Mucosa of rectum (tissue), 2 donors: Measurements from ENCODE around the gene ANKRD29.

Source experiments
- H3K27ac ChIP-seq, 2 donors: one replicate each; pipeline ENCODE4 v1.7.0; 2013; ENCODE audit warnings: inconsistent platforms in 2 of 2, low read depth in 2 of 2, low read length in 2 of 2
- H3K27me3 ChIP-seq, 2 donors: one replicate each; pipeline ENCODE4 v1.7.0; 2013; ENCODE audit warnings: low read length in 2 of 2; ENCODE audit not compliant: control insufficient read depth in 2 of 2, insufficient read depth in 2 of 2
- H3K36me3 ChIP-seq, 2 donors: one replicate each; pipeline ENCODE4 v1.7.0; 2013; ENCODE audit warnings: low read length in 2 of 2; ENCODE audit not compliant: control insufficient read depth in 2 of 2, insufficient read depth in 2 of 2
- H3K4me1 ChIP-seq, 2 donors: one replicate each; pipeline ENCODE4 v1.7.0; 2013; ENCODE audit warnings: low read length in 2 of 2, mild to moderate bottlenecking in 1 of 2; ENCODE audit not compliant: control insufficient read depth in 2 of 2, insufficient read depth in 2 of 2
- H3K4me3 ChIP-seq, 2 donors: one replicate each; pipeline ENCODE4 v1.7.0; 2013; ENCODE audit warnings: low read length in 2 of 2
- H3K9ac ChIP-seq, 2 donors: one replicate each; pipeline ENCODE4 v1.7.0; 2013; ENCODE audit warnings: low read length in 2 of 2, low read depth in 1 of 2, mild to moderate bottlenecking in 1 of 2
- H3K9me3 ChIP-seq, 2 donors: one replicate each; pipeline ENCODE4 v1.7.0; 2013; ENCODE audit warnings: low read length in 2 of 2; ENCODE audit not compliant: control insufficient read depth in 2 of 2
- donor health status: healthy.
- donor health status: Normal muscosa, but diverticular disease.

ANKRD29 gene

GRCh38 chr18:23684515-23685197 is 21.9 kb upstream of the ANKRD29 start:
- Histone ChIP-seq H3K27me3 (peaks cover 8 to 13% of the 10 kb centered on the region in 2 donors), H3K9ac (no peak overlapping the region)

GRCh38 chr18:23683671-23684070 is 21.0 kb upstream of the ANKRD29 start:
- Histone ChIP-seq H3K9ac (no peak overlapping the region), H3K4me1 (peaks cover under 1 to 7% of the 10 kb centered on the region in 2 donors), H3K4me3 (no peak overlapping the region), H3K27ac (no peak overlapping the region), H3K9me3 (no peaks in the 10 kb centered on the region), H3K27me3 (peaks cover 5 to 12% of the 10 kb centered on the region in 2 donors), H3K36me3 (no peaks in the 10 kb centered on the region)

More at GRCh38 chr18:23684515-23685197, 21.9 kb upstream of the ANKRD29 start:
- H3K4me1 ChIP-seq, result peaks cover 3 to 14% of the 10 kb centered on the region in 2 donors
- no peak overlapping the region for H3K4me3 ChIP-seq
- H3K27ac ChIP-seq, result peak overlapping the region in 1 of 2 donors; percentile 39
- H3K9me3 ChIP-seq, result no peaks in the 10 kb centered on the region
- H3K36me3 ChIP-seq, result no peaks in the 10 kb centered on the region

- H3K27me3 ChIP-seq, result peaks cover 6 to 10% of the 10 kb centered on the region in 2 donors
- no peaks in the 10 kb centered on the region for H3K9me3 ChIP-seq
- H3K4me1 ChIP-seq, result peaks cover 0 to 3% of the 10 kb centered on the region in 2 donors
- H3K4me3 ChIP-seq, result no peak overlapping the region
- H3K9ac ChIP-seq, result no peak overlapping the region
- H3K27ac ChIP-seq, result no peak overlapping the region
- H3K36me3 ChIP-seq, result no peaks in the 10 kb centered on the region
Measured at GRCh38 chr18:23683155-23683554, 20.4 kb upstream of the ANKRD29 start.

- Histone ChIP-seq H3K36me3 (no peaks in the 10 kb centered on the region), H3K9ac (no peak overlapping the region), H3K27me3 (peaks cover 7 to 11% of the 10 kb centered on the region in 2 donors), H3K4me3 (no peak overlapping the region), H3K4me1 (peaks cover 0 to 3% of the 10 kb centered on the region in 2 donors), H3K9me3 (no peaks in the 10 kb centered on the region), H3K27ac (no peak overlapping the region)
Measured at GRCh38 chr18:23682472-23682871, 19.8 kb upstream of the ANKRD29 start.

- H3K4me3 ChIP-seq, result no peak overlapping the region
- H3K27ac ChIP-seq, result no peak overlapping the region
- peaks cover 7 to 11% of the 10 kb centered on the region in 2 donors for H3K27me3 ChIP-seq
- H3K9ac ChIP-seq, result no peak overlapping the region
- H3K4me1 ChIP-seq, result peaks cover 0 to 3% of the 10 kb centered on the region in 2 donors
- H3K9me3 ChIP-seq, result no peaks in the 10 kb centered on the region
- H3K36me3 ChIP-seq, result no peaks in the 10 kb centered on the region
Measured at GRCh38 chr18:23682045-23682444, 19.3 kb upstream of the ANKRD29 start.

GRCh38 chr18:23675896-23676295 is 13.2 kb upstream of the ANKRD29 start:
- H3K9ac ChIP-seq, result no peak overlapping the region
- no peaks in the 10 kb centered on the region for H3K9me3 ChIP-seq
- no peaks in the 10 kb centered on the region for H3K36me3 ChIP-seq
- H3K4me3 ChIP-seq, result no peak overlapping the region
- no peak overlapping the region for H3K27ac ChIP-seq
- H3K27me3 ChIP-seq, result peaks cover 3 to 6% of the 10 kb centered on the region in 2 donors
- H3K4me1 ChIP-seq, result no peaks in the 10 kb centered on the region

GRCh38 chr18:23675236-23675635 is 12.5 kb upstream of the ANKRD29 start:
- no peak overlapping the region for H3K27ac ChIP-seq
- no peaks in the 10 kb centered on the region for H3K4me1 ChIP-seq
- no peaks in the 10 kb centered on the region for H3K36me3 ChIP-seq

GRCh38 chr18:23673725-23674124 is 11.0 kb upstream of the ANKRD29 start:
- Histone ChIP-seq H3K4me3 (no peak overlapping the region), H3K27me3 (peaks cover 3% of the 10 kb centered on the region in 2 donors), H3K4me1 (no peaks in the 10 kb centered on the region), H3K9me3 (no peaks in the 10 kb centered on the region), H3K36me3 (no peaks in the 10 kb centered on the region), H3K9ac (no peak overlapping the region), H3K27ac (no peak overlapping the region)

More at GRCh38 chr18:23675236-23675635, 12.5 kb upstream of the ANKRD29 start:
- Histone ChIP-seq H3K27me3 (peaks cover 3% of the 10 kb centered on the region in 2 donors), H3K9ac (no peak overlapping the region), H3K9me3 (no peaks in the 10 kb centered on the region), H3K4me3 (no peak overlapping the region)

GRCh38 chr18:23671564-23671963 is 8.9 kb upstream of the ANKRD29 start:
- no peaks in the 10 kb centered on the region for H3K36me3 ChIP-seq
- H3K4me3 ChIP-seq, result no peak overlapping the region
- H3K4me1 ChIP-seq, result no peaks in the 10 kb centered on the region
- H3K27me3 ChIP-seq, result peaks cover 2 to 3% of the 10 kb centered on the region in 2 donors
- H3K27ac ChIP-seq, result no peak overlapping the region
- no peak overlapping the region for H3K9ac ChIP-seq
- no peaks in the 10 kb centered on the region for H3K9me3 ChIP-seq

GRCh38 chr18:23669804-23670405 is 7.2 kb upstream of the ANKRD29 start:
- Histone ChIP-seq H3K4me1 (no peaks in the 10 kb centered on the region), H3K27ac (no peak overlapping the region), H3K9ac (no peak overlapping the region), H3K9me3 (no peaks in the 10 kb centered on the region), H3K27me3 (peaks cover 2 to 3% of the 10 kb centered on the region in 2 donors), H3K36me3 (no peaks in the 10 kb centered on the region), H3K4me3 (no peak overlapping the region)
